Panc1 (cell line): Measurements from ENCODE around the gene SHBG. TPM values are rescaled to one million over a fixed set of nuclear protein-coding genes. Genes with fewer than 3 reads are reported as not detected.

ENCODE experiments used
- ATAC-seq: fragments of 200-7000 bp; cut with Tn5 transposase; 2 replicates; pipeline ENCODE4 v1.9.1; 2020; ENCODE audit warnings: mild to moderate bottlenecking, moderate library complexity
- BruUV-seq: library from RNA; stranded (reverse); fragments of 400-500 nt; replicated peaks from 2 replicates; lab custom pipeline; 2021; lab: Mats Ljungman, UMichigan
- CTCF ChIA-PET: fragments of 300-600 bp; sonication (Branson Sonifier 250); formaldehyde crosslinking; loops from one replicate; lab custom pipeline; 2022; ENCODE audit warnings: antibody characterized with exemption; lab: Charles Lee
- POLR2A ChIA-PET: fragments of 300-600 bp; sonication (Branson Sonifier 250); formaldehyde crosslinking; loops from one replicate; lab custom pipeline; 2022; ENCODE audit warnings: antibody characterized with exemption; lab: Charles Lee
- DNase-seq: peaks from one replicate; pipeline ENCODE4 v3.0.0-alpha.2; 2010; ENCODE audit warnings: low read depth, low spot score
- H3K27ac ChIP-seq: 2 replicates; pipeline ENCODE4 v1.5.1; 2011; ENCODE audit warnings: mild to moderate bottlenecking, low read length, inconsistent platforms
- H3K27me3 ChIP-seq: fragments of 200-500 bp; sonication (Bioruptor generic); 2 replicates; pipeline ENCODE4 v1.6.0; 2014; ENCODE audit warnings: low read length, inconsistent platforms; ENCODE audit not compliant: control insufficient read depth, insufficient read depth
- H3K36me3 ChIP-seq: fragments of 200-500 bp; sonication (Bioruptor generic); 2 replicates; pipeline ENCODE4 v1.5.1; 2014; ENCODE audit warnings: inconsistent platforms, mild to moderate bottlenecking, low read length, moderate library complexity; ENCODE audit not compliant: control insufficient read depth, insufficient read depth
- H3K4me1 ChIP-seq: 2 replicates; pipeline ENCODE4 v1.5.1; 2011; ENCODE audit warnings: inconsistent platforms, mild to moderate bottlenecking, low read length, moderate library complexity; ENCODE audit not compliant: control insufficient read depth, insufficient read depth
- H3K4me3 ChIP-seq, 2 experiments: 2 replicates each; pipeline ENCODE4 v1.5.1; 2011 to 2012; ENCODE audit warnings: low read depth in 2 of 2, low read length in 2 of 2, mild to moderate bottlenecking in 2 of 2, inconsistent platforms in 1 of 2, moderate library complexity in 1 of 2
- H3K9me3 ChIP-seq: fragments of 200-500 bp; sonication (Bioruptor generic); 2 replicates; pipeline ENCODE4 v1.5.1; 2014; ENCODE audit warnings: low read depth, mild to moderate bottlenecking, inconsistent platforms, low read length, moderate library complexity; ENCODE audit not compliant: control insufficient read depth, insufficient read depth
- POLR2AphosphoS5 ChIP-seq: IDR thresholded peaks from 2 replicates; pipeline ENCODE4 v1.6.1; 2012; ENCODE audit warnings: mild to moderate bottlenecking, low read depth, low read length, moderate library complexity
- in situ Hi-C: cut with HindIII; loops from 2 replicates; pipeline ENCODE4 v1.10.0; 2016; ENCODE audit warnings: low sequenced_read_pairs, low pct_unique_long_range_greater_than_20kb
- intact Hi-C: fragments of 100-400 bp; cut with micrococcal nuclease; formaldehyde crosslinking; loops from one replicate; pipeline ENCODE4 v1.10.0; 2022; ENCODE audit not compliant: unreplicated experiment
- total RNA-seq: library from RNA; stranded (reverse); gene quantifications from one replicate; pipeline ENCODE4 v1.2.1, GENCODE V29; 2021; ENCODE audit not compliant: unreplicated experiment
- TF ChIP-seq, protein P1 (sequence below), 2 experiments: IDR thresholded peaks; 2 replicates each; pipeline ENCODE4 v1.6.1; 2011 to 2012; ENCODE audit warnings: low read depth in 2 of 2, control low read depth in 1 of 2, low read length in 1 of 2, mild to moderate bottlenecking in 1 of 2, moderate library complexity in 1 of 2; ENCODE audit not compliant: insufficient read depth in 1 of 2
- TF ChIP-seq, protein P2 (sequence below): fragments of 450-650 bp; IDR thresholded peaks from 2 replicates; pipeline ENCODE4 v1.5.1; 2017; ENCODE audit warnings: mild to moderate bottlenecking

The SHBG gene
- total RNA-seq, 1 experiment from 2014 or later = 1.2 TPM

DNA sequence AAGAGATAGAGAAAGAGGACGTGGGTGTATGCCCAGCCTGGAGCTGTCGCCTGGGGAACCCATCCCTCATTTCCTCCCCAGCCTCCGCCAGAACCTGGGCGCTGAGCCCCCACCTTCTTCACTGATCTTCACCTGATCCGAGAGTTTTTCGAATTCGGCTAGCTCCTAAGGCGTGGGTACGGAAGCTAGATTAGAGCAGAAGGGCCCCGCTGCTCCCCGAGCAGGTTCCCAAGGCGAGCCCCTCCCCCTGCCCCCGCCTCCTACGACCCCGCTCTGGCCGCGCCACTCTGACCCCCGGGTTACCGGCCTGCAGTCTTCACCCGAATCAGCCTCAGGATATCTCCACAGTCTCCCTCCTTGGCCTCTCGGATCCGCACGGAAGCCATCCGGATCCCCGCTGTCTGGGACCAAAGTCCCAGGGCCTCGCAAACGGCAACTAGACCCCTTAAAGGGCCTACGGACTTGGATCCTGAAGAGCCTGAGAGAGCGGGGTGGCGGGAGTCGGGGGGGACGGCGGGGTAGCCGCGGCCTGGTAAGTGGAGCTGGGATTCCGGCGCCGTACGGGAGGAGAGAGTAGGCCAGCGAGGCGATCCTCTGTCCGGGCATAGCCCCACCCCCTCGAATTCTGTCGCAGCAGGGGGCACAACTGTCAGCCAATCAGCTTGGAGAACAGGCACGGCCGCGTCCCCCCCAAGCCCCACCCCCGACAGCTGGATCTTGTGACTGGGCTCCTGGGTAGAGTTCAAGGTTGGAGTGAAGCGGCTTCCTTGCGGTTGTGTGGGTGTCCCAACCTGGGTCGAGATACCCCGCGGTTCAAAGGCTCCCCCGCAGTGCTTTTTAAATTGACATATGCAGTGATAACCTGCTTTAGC lies 2.4 kb upstream of the SHBG start, which contains the start of gene SAT2:
TSS of gene SAT2 (minus strand) at position 572 of the 872 bp plus-strand sequence. CDS start at position 386, 186 bp downstream.
- peak within 1 kb of the TSS; percentile 68 to 71 for H3K4me3 ChIP-seq
- H3K4me1 ChIP-seq = peaks cover 7% of the 10 kb centered on the region
- H3K27me3 ChIP-seq = no peaks in the 10 kb centered on the region
- ATAC-seq = peak; percentile 92
- no TSS peak for BruUV-seq
- peak; percentile 75 for DNase-seq
- CTCF ChIA-PET = no interaction called here
- POLR2A ChIA-PET = interaction anchor here (0.6 kb wide), 1 partner anchor 19 kb away, joined by 4 read pairs; no protein-coding TSS in a partner anchor
- in situ Hi-C loops = no loop called here
- TF ChIP-seq POLR2AphosphoS5 = peak; percentile 56; the same call in 1 of the 2 replicates
- TF ChIP-seq, protein P1, sequence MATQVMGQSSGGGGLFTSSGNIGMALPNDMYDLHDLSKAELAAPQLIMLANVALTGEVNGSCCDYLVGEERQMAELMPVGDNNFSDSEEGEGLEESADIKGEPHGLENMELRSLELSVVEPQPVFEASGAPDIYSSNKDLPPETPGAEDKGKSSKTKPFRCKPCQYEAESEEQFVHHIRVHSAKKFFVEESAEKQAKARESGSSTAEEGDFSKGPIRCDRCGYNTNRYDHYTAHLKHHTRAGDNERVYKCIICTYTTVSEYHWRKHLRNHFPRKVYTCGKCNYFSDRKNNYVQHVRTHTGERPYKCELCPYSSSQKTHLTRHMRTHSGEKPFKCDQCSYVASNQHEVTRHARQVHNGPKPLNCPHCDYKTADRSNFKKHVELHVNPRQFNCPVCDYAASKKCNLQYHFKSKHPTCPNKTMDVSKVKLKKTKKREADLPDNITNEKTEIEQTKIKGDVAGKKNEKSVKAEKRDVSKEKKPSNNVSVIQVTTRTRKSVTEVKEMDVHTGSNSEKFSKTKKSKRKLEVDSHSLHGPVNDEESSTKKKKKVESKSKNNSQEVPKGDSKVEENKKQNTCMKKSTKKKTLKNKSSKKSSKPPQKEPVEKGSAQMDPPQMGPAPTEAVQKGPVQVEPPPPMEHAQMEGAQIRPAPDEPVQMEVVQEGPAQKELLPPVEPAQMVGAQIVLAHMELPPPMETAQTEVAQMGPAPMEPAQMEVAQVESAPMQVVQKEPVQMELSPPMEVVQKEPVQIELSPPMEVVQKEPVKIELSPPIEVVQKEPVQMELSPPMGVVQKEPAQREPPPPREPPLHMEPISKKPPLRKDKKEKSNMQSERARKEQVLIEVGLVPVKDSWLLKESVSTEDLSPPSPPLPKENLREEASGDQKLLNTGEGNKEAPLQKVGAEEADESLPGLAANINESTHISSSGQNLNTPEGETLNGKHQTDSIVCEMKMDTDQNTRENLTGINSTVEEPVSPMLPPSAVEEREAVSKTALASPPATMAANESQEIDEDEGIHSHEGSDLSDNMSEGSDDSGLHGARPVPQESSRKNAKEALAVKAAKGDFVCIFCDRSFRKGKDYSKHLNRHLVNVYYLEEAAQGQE (IDR thresholded peaks at IDR 0.05; ENCODE audit: insufficient read depth in 1 of 2, low read depth in 2 of 2, low read length in 1 of 2) = no peak
- H3K9me3 ChIP-seq = no peaks in the 10 kb centered on the region
- no peaks in the 10 kb centered on the region for H3K36me3 ChIP-seq
- H3K27ac ChIP-seq = peak within 1 kb of the TSS; percentile 86
- intact Hi-C loops = no loop called here

DNA sequence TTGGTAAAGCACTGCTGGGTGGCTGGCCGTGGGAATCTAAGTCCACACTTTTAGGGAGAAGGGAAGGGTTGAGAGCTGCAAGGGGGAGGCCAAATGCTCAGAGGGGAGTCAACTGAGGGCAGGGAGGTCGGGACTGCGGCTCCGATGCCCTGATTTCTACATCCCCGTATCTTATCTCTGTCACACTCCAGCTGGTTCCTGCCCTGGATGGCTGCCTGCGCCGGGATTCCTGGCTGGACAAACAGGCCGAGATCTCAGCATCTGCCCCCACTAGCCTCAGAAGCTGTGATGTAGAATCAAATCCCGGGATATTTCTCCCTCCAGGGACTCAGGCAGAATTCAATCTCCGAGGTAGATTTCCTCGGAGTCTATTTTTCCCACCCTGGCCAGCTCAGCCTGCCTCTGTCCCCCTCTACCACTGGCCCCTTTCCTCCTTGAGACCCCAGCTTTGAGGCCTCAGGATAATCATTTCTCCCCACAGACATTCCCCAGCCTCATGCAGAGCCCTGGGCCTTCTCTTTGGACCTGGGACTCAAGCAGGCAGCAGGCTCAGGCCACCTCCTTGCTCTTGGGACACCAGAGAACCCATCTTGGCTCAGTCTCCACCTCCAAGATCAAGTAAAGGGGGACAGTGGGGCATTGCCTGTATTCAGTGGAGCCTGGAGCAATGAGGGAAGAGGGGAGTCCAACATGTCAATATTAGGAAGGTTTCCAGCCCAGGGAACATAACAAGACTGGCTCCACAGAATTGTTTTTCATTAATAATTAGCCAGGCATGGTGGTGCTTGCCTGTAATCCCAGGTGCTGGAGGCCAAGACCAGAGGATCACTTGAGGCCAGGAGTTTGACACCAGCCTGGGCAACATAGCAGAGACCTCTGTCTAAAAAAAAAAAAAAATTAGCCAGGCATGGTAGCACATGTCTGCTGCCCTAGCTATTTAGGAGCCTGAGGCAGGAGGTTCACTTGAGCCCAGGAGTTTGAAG lies 1.8 kb downstream of the SHBG start:
- Histone ChIP-seq H3K27ac (no peak overlapping the region), H3K9me3 (no peaks in the 10 kb centered on the region), H3K27me3 (no peaks in the 10 kb centered on the region), H3K36me3 (no peaks in the 10 kb centered on the region), H3K4me1 (peaks cover 5% of the 10 kb centered on the region), H3K4me3 (no peak overlapping the region)
- ATAC-seq (no peak), DNase-seq (no peak)
- BruUV-seq = no TSS peak
- ChIA-PET CTCF (interaction anchor here (0.5 to 1.7 kb wide), 3 partner anchors 78 to 173 kb away, joined by 3 to 14 read pairs (median 4); no protein-coding TSS in a partner anchor), POLR2A (interaction anchor here (0.6 to 1.4 kb wide), 3 partner anchors 29 to 55 kb away, joined by 3 to 13 read pairs (median 5); partner anchors contain the start of gene TP53)
- TF ChIP-seq POLR2AphosphoS5 = no peak
- TF ChIP-seq, protein P2, sequence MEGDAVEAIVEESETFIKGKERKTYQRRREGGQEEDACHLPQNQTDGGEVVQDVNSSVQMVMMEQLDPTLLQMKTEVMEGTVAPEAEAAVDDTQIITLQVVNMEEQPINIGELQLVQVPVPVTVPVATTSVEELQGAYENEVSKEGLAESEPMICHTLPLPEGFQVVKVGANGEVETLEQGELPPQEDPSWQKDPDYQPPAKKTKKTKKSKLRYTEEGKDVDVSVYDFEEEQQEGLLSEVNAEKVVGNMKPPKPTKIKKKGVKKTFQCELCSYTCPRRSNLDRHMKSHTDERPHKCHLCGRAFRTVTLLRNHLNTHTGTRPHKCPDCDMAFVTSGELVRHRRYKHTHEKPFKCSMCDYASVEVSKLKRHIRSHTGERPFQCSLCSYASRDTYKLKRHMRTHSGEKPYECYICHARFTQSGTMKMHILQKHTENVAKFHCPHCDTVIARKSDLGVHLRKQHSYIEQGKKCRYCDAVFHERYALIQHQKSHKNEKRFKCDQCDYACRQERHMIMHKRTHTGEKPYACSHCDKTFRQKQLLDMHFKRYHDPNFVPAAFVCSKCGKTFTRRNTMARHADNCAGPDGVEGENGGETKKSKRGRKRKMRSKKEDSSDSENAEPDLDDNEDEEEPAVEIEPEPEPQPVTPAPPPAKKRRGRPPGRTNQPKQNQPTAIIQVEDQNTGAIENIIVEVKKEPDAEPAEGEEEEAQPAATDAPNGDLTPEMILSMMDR = no peak
- intact Hi-C loops = no loop called here
- in situ Hi-C loops = no loop called here
